Prostate gland (tissue), 2 donors: ENCODE results near the gene EPO. TPM values are rescaled to one million over a fixed set of nuclear protein-coding genes. Genes with fewer than 3 reads are reported as not detected.

Experiments
- DNase-seq: peaks from one replicate; pipeline ENCODE4 v3.0.0-alpha.2; 2019; ENCODE audit warnings: low spot score
- H3K27ac ChIP-seq, 2 donors: fragments of 200-600 bp; sonication (generic); 2 replicates each; pipeline ENCODE4 v1.5.1; 2017 to 2019
- H3K27me3 ChIP-seq: fragments of 200-600 bp; sonication (generic); replicated peaks from 2 replicates; pipeline ENCODE4 v1.5.1; 2019; ENCODE audit not compliant: insufficient read depth
- H3K36me3 ChIP-seq, 2 donors: fragments of 200-600 bp; sonication (generic); 1 replicate in 1 of 2; 2 replicates in 1 of 2; pipeline versions ENCODE4 v1.5.1 to v1.8.1; 2017 to 2019
- H3K4me1 ChIP-seq: fragments of 200-600 bp; sonication (generic); replicated peaks from 2 replicates; pipeline ENCODE4 v1.5.1; 2019
- H3K4me3 ChIP-seq, 2 donors: fragments of 200-600 bp; sonication (generic); 2 replicates each; pipeline ENCODE4 v1.5.1; 2017 to 2019
- H3K9me3 ChIP-seq: fragments of 200-600 bp; sonication (generic); 2 replicates; pipeline ENCODE4 v1.5.1; 2017
- POLR2A ChIP-seq: fragments of 450-650 bp; IDR thresholded peaks from one replicate; pipeline ENCODE4 v1.6.1; 2016; ENCODE audit warnings: antibody characterized with exemption, mild to moderate bottlenecking
- POLR2AphosphoS5 ChIP-seq: sonication (generic); formaldehyde crosslinking; IDR thresholded peaks from one replicate; pipeline ENCODE4 v1.6.1; 2017; ENCODE audit warnings: antibody characterized with exemption
- WGBS: methylation state at CpG from one replicate; pipeline ENCODE4 v1.1.5; 2018; 5-methylcytosine and 5-hydroxymethylcytosine counted together
- intact Hi-C: fragments of 100-400 bp; cut with DNase I; formaldehyde crosslinking; loops from one replicate; pipeline ENCODE4 v1.14.2; 2022
- total RNA-seq, 2 donors: library from RNA; depleted of rRNA; stranded (reverse); fragments of >200 nt; gene quantifications; one replicate each; pipeline ENCODE4 v1.1.0, GENCODE V29; 2016
- TF ChIP-seq, protein P1 (sequence below), 4 experiments: fragments of 200-600 bp in 2 of 4; fragments of 450-650 bp in 2 of 4; sonication (generic) in 2 of 4; IDR thresholded peaks; 1 replicate in 3 of 4; 2 replicates in 1 of 4; pipeline ENCODE4 v1.5.1; 2016 to 2019; ENCODE audit warnings: antibody characterized with exemption in 4 of 4, mild to moderate bottlenecking in 2 of 4, moderate library complexity in 2 of 4

Gene EPO
- total RNA-seq, 2 donors from 2014 or later: 1.6 TPM; not detected in 1

GRCh38 chr7:100680576-100681271 lies 39.5 kb upstream of the EPO start:
- no peak for DNase-seq
- TF ChIP-seq POLR2AphosphoS5: no peak
- no peak for TF ChIP-seq POLR2A
- TF ChIP-seq, protein P1, sequence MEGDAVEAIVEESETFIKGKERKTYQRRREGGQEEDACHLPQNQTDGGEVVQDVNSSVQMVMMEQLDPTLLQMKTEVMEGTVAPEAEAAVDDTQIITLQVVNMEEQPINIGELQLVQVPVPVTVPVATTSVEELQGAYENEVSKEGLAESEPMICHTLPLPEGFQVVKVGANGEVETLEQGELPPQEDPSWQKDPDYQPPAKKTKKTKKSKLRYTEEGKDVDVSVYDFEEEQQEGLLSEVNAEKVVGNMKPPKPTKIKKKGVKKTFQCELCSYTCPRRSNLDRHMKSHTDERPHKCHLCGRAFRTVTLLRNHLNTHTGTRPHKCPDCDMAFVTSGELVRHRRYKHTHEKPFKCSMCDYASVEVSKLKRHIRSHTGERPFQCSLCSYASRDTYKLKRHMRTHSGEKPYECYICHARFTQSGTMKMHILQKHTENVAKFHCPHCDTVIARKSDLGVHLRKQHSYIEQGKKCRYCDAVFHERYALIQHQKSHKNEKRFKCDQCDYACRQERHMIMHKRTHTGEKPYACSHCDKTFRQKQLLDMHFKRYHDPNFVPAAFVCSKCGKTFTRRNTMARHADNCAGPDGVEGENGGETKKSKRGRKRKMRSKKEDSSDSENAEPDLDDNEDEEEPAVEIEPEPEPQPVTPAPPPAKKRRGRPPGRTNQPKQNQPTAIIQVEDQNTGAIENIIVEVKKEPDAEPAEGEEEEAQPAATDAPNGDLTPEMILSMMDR (IDR thresholded peaks at IDR 0.05): no peak
- intact Hi-C loops: no loop called here
- H3K27ac ChIP-seq: peak overlapping the region in 1 of 2 donors; percentile 99
- H3K9me3 ChIP-seq: no peaks in the 10 kb centered on the region
- peaks cover 17% of the 10 kb centered on the region for H3K4me1 ChIP-seq
- WGBS: 80% methylated on average over 18 of the region's 18 CpGs
- peaks cover 19 to 52% of the 10 kb centered on the region in 2 donors for H3K36me3 ChIP-seq
- no peaks in the 10 kb centered on the region for H3K27me3 ChIP-seq
- H3K4me3 ChIP-seq: no peak overlapping the region

- Histone ChIP-seq H3K4me1 (peaks cover 17% of the 10 kb centered on the region), H3K9me3 (no peaks in the 10 kb centered on the region), H3K36me3 (peaks cover 25 to 60% of the 10 kb centered on the region in 2 donors), H3K27ac (no peak overlapping the region), H3K27me3 (no peaks in the 10 kb centered on the region), H3K4me3 (no peak overlapping the region)
- WGBS: 66% methylated on average over 22 of the region's 29 CpGs
- intact Hi-C loops: no loop called here
- DNase-seq: no peak
- TF ChIP-seq, protein P1 (IDR thresholded peaks at IDR 0.05): no peak
- TF ChIP-seq POLR2A (no peak), POLR2AphosphoS5 (no peak)
Observed at GRCh38 chr7:100681491-100682227, 38.6 kb upstream of the EPO start.

GRCh38 chr7:100682228-100682741 lies 38.0 kb upstream of the EPO start:
- H3K36me3 ChIP-seq: peaks cover 27 to 60% of the 10 kb centered on the region in 2 donors
- H3K4me1 ChIP-seq: peaks cover 17% of the 10 kb centered on the region
- TF ChIP-seq POLR2A: no peak
- TF ChIP-seq, protein P1 (IDR thresholded peaks at IDR 0.05): no peak
- no peak for TF ChIP-seq POLR2AphosphoS5
- H3K27me3 ChIP-seq: no peaks in the 10 kb centered on the region
- no peaks in the 10 kb centered on the region for H3K9me3 ChIP-seq
- no peak overlapping the region for H3K4me3 ChIP-seq
- WGBS: 65% methylated on average over 25 of the region's 25 CpGs
- intact Hi-C loops: no loop called here
- H3K27ac ChIP-seq: no peak overlapping the region
- no peak for DNase-seq

DNA sequence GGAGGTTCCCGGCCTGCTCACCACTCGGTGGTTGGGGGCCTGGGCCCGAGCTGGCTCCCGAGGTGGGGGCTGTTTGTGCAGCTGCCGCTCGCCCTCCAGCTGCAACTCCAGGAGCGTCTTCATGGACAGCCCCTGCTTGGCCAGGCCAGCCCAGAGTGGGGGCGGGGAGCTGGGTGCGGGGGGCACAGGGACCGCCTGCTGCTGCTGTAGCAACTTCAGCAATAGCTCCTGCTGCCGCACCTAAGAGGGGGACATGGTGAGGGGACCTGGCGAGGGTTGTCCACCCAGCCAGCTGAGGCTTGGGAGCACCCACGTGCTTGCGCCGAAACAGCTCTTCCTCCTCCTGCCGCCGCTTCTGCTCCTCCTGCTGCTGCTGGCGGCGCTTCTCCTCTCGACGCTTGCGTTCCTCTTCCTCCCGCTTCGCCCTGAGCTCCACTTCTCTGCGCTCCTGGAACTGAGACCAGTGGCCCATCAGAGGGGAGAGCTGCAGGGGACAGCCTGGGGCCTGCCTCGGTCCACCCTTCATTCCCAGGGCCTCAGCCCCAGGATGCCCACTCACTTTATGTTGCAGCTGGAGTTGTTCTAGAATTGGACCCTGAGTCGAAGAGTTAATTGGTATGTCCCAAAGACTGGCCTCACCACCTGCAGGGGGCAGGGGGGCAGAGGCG lies 37.1 kb upstream of the EPO start:
- Histone ChIP-seq H3K27me3 (no peaks in the 10 kb centered on the region), H3K4me3 (no peak overlapping the region), H3K36me3 (peaks cover 25 to 63% of the 10 kb centered on the region in 2 donors), H3K27ac (no peak overlapping the region), H3K4me1 (peaks cover 16% of the 10 kb centered on the region), H3K9me3 (no peaks in the 10 kb centered on the region)
- intact Hi-C loops: no loop called here
- DNase-seq: no peak
- 82% methylated on average over 24 of the region's 28 CpGs for WGBS
- TF ChIP-seq, protein P1 (IDR thresholded peaks at IDR 0.05): no peak
- TF ChIP-seq POLR2A (no peak), POLR2AphosphoS5 (no peak)
